GM23338 (cell line): ENCODE measurements around the gene DHRS12.

Experiments
- CREB1 ChIP-seq: fragments of 250-450 bp; sonication (Bioruptor Pico); IDR thresholded peaks from 2 replicates; pipeline ENCODE4 v1.5.0; 2020; ENCODE audit warnings: low read depth, mild to moderate bottlenecking, moderate library complexity
- CTCF ChIP-seq, 2 experiments: fragments of 200-600 bp in 1 of 2; sonication (generic) in 1 of 2; conservative IDR thresholded peaks; 2 replicates each; pipeline versions ENCODE4 v1.5.1 to v1.6.1; 2016 to 2017; ENCODE audit warnings: antibody characterized with exemption in 2 of 2, low read depth in 2 of 2, mild to moderate bottlenecking in 2 of 2, moderate library complexity in 1 of 2
- EZH2phosphoT487 ChIP-seq: fragments of 200-600 bp; sonication (generic); IDR thresholded peaks from one replicate; pipeline ENCODE4 v1.8.1; 2018; ENCODE audit warnings: antibody characterized with exemption; ENCODE audit not compliant: unreplicated experiment
- NANOG ChIP-seq: IDR thresholded peaks from 2 replicates; pipeline ENCODE4 v1.6.1; 2016; ENCODE audit warnings: antibody characterized with exemption, borderline replicate concordance
- POLR2AphosphoS5 ChIP-seq: IDR thresholded peaks from 2 replicates; pipeline ENCODE4 v1.6.1; 2016; ENCODE audit warnings: antibody characterized with exemption, low read depth
- ZNF114 ChIP-seq: fragments of 250-450 bp; sonication (Bioruptor Pico); IDR thresholded peaks from 2 replicates; pipeline ENCODE4 v1.5.0; 2020; ENCODE audit warnings: mild to moderate bottlenecking, moderate library complexity
- TF ChIP-seq, protein P1 (sequence below): IDR thresholded peaks from one replicate; pipeline ENCODE4 v1.6.1; 2018; ENCODE audit warnings: antibody characterized with exemption; ENCODE audit not compliant: unreplicated experiment

- TF ChIP-seq CTCF (conservative IDR thresholded peaks at IDR 0.05; ENCODE audit: low read depth in 2 of 2) (no peak), NANOG (no peak), POLR2AphosphoS5 (no peak), EZH2phosphoT487 (no peak), CREB1 (CRISPR knock-in tag) (no peak), ZNF114 (CRISPR knock-in tag) (no peak)
- TF ChIP-seq, protein P1, sequence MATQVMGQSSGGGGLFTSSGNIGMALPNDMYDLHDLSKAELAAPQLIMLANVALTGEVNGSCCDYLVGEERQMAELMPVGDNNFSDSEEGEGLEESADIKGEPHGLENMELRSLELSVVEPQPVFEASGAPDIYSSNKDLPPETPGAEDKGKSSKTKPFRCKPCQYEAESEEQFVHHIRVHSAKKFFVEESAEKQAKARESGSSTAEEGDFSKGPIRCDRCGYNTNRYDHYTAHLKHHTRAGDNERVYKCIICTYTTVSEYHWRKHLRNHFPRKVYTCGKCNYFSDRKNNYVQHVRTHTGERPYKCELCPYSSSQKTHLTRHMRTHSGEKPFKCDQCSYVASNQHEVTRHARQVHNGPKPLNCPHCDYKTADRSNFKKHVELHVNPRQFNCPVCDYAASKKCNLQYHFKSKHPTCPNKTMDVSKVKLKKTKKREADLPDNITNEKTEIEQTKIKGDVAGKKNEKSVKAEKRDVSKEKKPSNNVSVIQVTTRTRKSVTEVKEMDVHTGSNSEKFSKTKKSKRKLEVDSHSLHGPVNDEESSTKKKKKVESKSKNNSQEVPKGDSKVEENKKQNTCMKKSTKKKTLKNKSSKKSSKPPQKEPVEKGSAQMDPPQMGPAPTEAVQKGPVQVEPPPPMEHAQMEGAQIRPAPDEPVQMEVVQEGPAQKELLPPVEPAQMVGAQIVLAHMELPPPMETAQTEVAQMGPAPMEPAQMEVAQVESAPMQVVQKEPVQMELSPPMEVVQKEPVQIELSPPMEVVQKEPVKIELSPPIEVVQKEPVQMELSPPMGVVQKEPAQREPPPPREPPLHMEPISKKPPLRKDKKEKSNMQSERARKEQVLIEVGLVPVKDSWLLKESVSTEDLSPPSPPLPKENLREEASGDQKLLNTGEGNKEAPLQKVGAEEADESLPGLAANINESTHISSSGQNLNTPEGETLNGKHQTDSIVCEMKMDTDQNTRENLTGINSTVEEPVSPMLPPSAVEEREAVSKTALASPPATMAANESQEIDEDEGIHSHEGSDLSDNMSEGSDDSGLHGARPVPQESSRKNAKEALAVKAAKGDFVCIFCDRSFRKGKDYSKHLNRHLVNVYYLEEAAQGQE: no peak
These were observed 73.0 kb downstream of the DHRS12 start for GRCh38 chr13:51730927-51731326.
